ENCODE measurements around the gene LTA4H. TPM values are rescaled to one million over a fixed set of nuclear protein-coding genes. Genes with fewer than 3 reads are reported as not detected.

The LTA4H gene
- total RNA-seq, 4 donors from 2014 or later: 105 to 235 (median 123) TPM

- Histone ChIP-seq H3K4me1 (peaks cover 6 to 34% (median 23%) of the 10 kb centered on the region in 3 donors), H3K4me3 (no peak overlapping the region), H3K27ac (peak overlapping the region in 3 of 4 donors; percentile 13 to 46 (median 43)), H3K9me3 (no peaks in the 10 kb centered on the region), H3K36me3 (no peaks in the 10 kb centered on the region), H3K27me3 (no peaks in the 10 kb centered on the region)
- intact Hi-C loops (cut with DNase I): no loop called here
- 46 to 52% methylated on average over 7 to 11 of the region's 15 CpGs for WGBS, 2 donors
- DNase-seq: no peak
- no peak for TF ChIP-seq CTCF (IDR thresholded peaks at IDR 0.05)
- no peak for TF ChIP-seq POLR2A (IDR thresholded peaks at IDR 0.05)
Observed at GRCh38 chr12:96078231-96079135, 43.1 kb upstream of the LTA4H start.

- intact Hi-C loops (cut with DNase I): no loop called here
- DNase-seq: no peak
- Histone ChIP-seq H3K4me3 (no peak overlapping the region), H3K27ac (no peak overlapping the region), H3K4me1 (peaks cover 13 to 48% (median 31%) of the 10 kb centered on the region in 3 donors), H3K36me3 (no peaks in the 10 kb centered on the region), H3K27me3 (no peaks in the 10 kb centered on the region), H3K9me3 (no peaks in the 10 kb centered on the region)
- WGBS, 2 donors: 92 to 98% methylated on average over 4 to 6 of the region's 6 CpGs
- no peak for TF ChIP-seq POLR2A (IDR thresholded peaks at IDR 0.05)
- no peak for TF ChIP-seq CTCF (IDR thresholded peaks at IDR 0.05)
Observed at GRCh38 chr12:96077081-96077480, 41.7 kb upstream of the LTA4H start.

GRCh38 chr12:96075560-96075959 lies 40.2 kb upstream of the LTA4H start:
- Histone ChIP-seq H3K4me3 (no peak overlapping the region), H3K4me1 (peaks cover 18 to 64% (median 38%) of the 10 kb centered on the region in 3 donors), H3K36me3 (no peaks in the 10 kb centered on the region), H3K27ac (peak overlapping the region in 1 of 4 donors; percentile 89), H3K27me3 (no peaks in the 10 kb centered on the region), H3K9me3 (no peaks in the 10 kb centered on the region)
- no peak for DNase-seq
- intact Hi-C loops (cut with DNase I): no loop called here
- no peak for TF ChIP-seq CTCF (IDR thresholded peaks at IDR 0.05)
- no peak for TF ChIP-seq POLR2A (IDR thresholded peaks at IDR 0.05)
- WGBS, 2 donors: 84 to 92% methylated on average over 2 of the region's 2 CpGs

GRCh38 chr12:96073346-96074330 lies 38.3 kb upstream of the LTA4H start:
- TF ChIP-seq CTCF (IDR thresholded peaks at IDR 0.05) (no peak), POLR2A (IDR thresholded peaks at IDR 0.05) (no peak)

More at GRCh38 chr12:96073346-96074330, 38.3 kb upstream of the LTA4H start:
- Histone ChIP-seq H3K27ac (peak overlapping the region; percentile 70 to 89 (median 79)), H3K4me3 (no peak overlapping the region), H3K27me3 (no peaks in the 10 kb centered on the region), H3K9me3 (no peaks in the 10 kb centered on the region), H3K4me1 (peaks cover 21 to 74% (median 31%) of the 10 kb centered on the region in 3 donors), H3K36me3 (no peaks in the 10 kb centered on the region)
- intact Hi-C loops (cut with DNase I): no loop called here
- no peak for DNase-seq
- 28 to 54% methylated on average over 6 to 7 of the region's 7 CpGs for WGBS, 2 donors

Data from esophagus squamous epithelium (tissue), 5 donors.